ENCODE results near the gene GNL3L.

GRCh38 chrX:54529552-54530356 lies at the start of gene GNL3L:
- peak; percentile 76 for TF ChIP-seq POLR2A (IDR thresholded peaks at IDR 0.05; ENCODE audit: low read depth, low read length)
- TF ChIP-seq POLR2AphosphoS5 (IDR thresholded peaks at IDR 0.05; ENCODE audit: low read depth, low read length): peak; percentile 54; the same call in 1 of the 2 replicates

Measured in GM12892 (cell line).